Stomach smooth muscle (tissue), 2 donors: ENCODE results near the gene DENND5A.
"Not testable (repeated sequence)": the region's sequence is repeated elsewhere in the genome, so short reads cannot be mapped to it uniquely, and the experiment has no call there.

Experiments
- H3K27ac ChIP-seq: one replicate; pipeline ENCODE4 v1.7.0; 2013; ENCODE audit warnings: mild to moderate bottlenecking, low read length, inconsistent platforms
- H3K27me3 ChIP-seq, 2 donors: one replicate each; pipeline ENCODE4 v1.7.0; 2013; ENCODE audit warnings: low read length in 2 of 2; ENCODE audit not compliant: insufficient read depth in 2 of 2, control insufficient read depth in 1 of 2
- H3K36me3 ChIP-seq, 2 donors: one replicate each; pipeline ENCODE4 v1.7.0; 2013; ENCODE audit warnings: low read length in 2 of 2; ENCODE audit not compliant: control insufficient read depth in 2 of 2, insufficient read depth in 2 of 2
- H3K4me1 ChIP-seq: one replicate; pipeline ENCODE4 v1.7.0; 2013; ENCODE audit warnings: low read length; ENCODE audit not compliant: control insufficient read depth, insufficient read depth
- H3K4me3 ChIP-seq, 2 donors: one replicate each; pipeline ENCODE4 v1.7.0; 2013; ENCODE audit warnings: low read length in 2 of 2
- H3K9ac ChIP-seq, 2 donors: one replicate each; pipeline ENCODE4 v1.7.0; 2013; ENCODE audit warnings: low read length in 2 of 2, mild to moderate bottlenecking in 1 of 2
- H3K9me3 ChIP-seq, 2 donors: one replicate each; pipeline ENCODE4 v1.7.0; 2013; ENCODE audit warnings: low read length in 2 of 2; ENCODE audit not compliant: control insufficient read depth in 2 of 2
- donor health status: healthy.
- donor health status: Pancreatic carcinoma.

Gene DENND5A

DNA sequence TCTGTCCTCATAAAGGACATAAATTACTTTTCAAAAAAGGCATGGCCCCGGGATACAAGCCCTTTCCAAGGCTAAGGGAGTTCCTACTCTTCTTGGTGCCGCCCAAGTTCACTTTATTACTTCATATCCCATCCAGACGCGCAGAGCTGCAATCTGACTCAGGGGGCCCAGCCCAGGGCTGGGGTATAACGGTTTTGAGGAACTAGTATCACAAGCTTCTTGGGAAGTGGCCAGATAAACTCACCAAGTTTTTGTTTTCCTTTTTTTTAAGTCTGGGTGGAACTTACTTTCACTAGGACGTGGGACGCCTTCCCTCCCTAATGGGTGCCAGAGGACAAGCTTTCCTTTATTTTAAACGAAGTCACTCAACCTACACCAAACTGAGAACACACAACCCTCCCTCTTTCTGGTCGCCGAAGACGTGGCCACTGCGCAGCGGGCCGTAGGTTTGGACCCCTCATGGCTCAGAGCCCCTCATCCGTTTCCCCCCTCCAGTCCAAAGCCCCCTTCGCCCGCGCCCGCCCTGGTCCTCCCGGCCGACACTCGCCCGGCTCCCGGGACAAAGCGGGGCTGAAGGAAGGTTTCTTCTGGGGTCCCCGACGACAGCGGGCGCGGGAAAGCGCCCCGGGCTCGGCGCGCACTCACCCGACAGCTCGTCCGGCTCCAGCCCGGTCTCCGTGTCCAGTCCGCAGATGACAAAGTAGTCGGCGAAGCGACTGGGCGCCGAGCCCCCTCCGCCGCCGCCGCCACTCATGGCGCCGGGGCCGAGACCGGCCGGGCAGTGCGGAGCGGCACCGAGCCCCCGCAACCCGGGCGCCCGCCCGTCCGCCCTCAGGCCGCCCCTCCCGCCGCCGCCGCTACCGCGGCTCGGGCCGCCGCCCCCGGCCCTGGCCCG lies 587 bp downstream of the DENND5A start:
- Histone ChIP-seq H3K9ac (peak overlapping the region; percentile 90 to 95), H3K36me3 (no peaks in the 10 kb centered on the region), H3K4me3 (peak overlapping the region; percentile 87 to 93), H3K9me3 (no peaks in the 10 kb centered on the region), H3K27ac (peak overlapping the region; percentile 92), H3K27me3 (no peaks in the 10 kb centered on the region), H3K4me1 (peaks cover 8% of the 10 kb centered on the region)

DNA sequence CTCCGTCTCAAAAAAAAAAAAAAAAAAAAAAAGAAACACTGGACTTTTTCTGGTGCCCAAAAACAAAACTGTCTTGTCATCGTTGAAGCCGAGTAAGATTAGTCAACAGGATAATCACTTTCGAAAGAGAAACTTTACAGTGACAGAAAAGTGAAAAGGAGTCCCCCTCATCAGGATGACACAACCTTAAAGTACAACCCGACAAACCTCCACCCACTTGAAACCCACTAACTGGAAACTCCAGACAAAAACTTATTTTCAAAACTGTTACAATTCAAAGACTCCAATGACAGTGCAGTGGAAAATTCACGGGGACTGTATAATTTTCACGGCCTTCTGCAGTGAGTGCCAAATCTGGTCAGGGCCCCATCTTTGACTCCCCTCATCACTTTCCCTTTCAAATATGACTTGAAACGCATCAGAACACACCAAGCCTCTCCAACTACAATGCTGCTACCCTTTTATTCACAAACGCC lies 1.3 kb downstream of the DENND5A start:
- Histone ChIP-seq H3K36me3 (no peaks in the 10 kb centered on the region), H3K9me3 (no peaks in the 10 kb centered on the region), H3K4me1 (peaks cover 8% of the 10 kb centered on the region), H3K27ac (peak overlapping the region; percentile 92), H3K4me3 (peak overlapping the region; percentile 87 to 93), H3K9ac (peak overlapping the region; percentile 90 to 95), H3K27me3 (no peaks in the 10 kb centered on the region)

DNA sequence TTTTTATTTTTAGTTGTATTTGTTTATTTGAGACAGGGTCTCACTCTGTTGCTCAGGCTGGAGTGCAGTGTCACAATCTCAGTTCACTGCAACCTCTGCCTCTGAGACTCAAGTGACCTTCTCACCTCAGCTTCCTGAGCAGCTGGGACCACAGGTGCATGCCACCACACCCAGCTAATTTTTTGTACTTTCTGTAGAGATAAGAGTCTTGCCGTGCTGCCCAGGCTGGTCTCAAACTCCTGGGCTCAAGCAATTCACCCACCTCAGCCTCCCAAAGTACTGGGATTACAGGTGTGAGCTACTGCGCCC lies 4.4 kb downstream of the DENND5A start:
- H3K4me1 ChIP-seq, H3K27ac ChIP-seq, H3K27me3 ChIP-seq, H3K36me3 ChIP-seq, H3K9ac ChIP-seq, H3K9me3 ChIP-seq, H3K4me3 ChIP-seq: not testable (repeated sequence)

DNA sequence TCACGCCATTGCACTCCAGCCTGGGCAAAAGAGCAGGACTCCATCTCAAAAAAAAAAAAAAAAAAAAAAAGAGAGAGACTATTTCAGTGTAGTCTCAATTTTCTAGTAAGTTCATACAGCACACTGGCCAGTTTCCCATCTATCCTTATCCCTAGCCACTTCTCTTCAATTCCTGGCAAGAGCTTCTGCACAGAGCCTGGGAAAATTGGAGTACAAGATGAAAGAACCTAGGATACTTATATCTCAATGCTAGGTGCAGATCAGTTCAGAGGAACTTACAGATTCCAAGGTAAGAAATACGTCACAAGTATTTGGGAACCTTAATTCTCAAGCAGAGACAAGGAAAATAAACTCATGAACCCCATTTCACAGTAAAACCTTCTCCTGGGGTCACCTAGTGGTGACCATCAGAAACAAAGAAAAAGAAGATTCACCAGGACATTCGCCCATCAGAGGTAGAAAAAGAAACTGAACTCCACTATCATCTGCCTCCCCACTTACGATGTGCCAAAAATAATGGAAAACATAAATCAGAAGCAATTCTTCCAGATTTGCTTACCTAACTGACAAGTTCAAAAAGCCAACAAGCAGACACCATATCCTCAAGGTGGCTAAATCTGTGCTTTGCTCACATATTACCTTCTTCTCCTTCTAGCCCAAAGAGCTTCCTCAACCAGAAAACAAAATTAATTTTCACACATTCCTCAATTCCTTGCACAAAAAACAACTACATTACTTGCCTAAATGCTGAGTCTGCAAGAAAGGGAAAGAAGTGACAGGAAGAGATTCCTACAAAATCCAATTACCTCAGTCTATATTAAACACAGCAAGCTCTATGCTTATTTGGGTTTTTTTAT lies 4.9 kb downstream of the DENND5A start:
- no peaks in the 10 kb centered on the region for H3K4me1 ChIP-seq
- H3K27me3 ChIP-seq = no peaks in the 10 kb centered on the region
- H3K36me3 ChIP-seq = no peaks in the 10 kb centered on the region
- no peak overlapping the region for H3K9ac ChIP-seq
- H3K27ac ChIP-seq = no peak overlapping the region
- H3K9me3 ChIP-seq = no peaks in the 10 kb centered on the region
- H3K4me3 ChIP-seq = no peak overlapping the region

DNA sequence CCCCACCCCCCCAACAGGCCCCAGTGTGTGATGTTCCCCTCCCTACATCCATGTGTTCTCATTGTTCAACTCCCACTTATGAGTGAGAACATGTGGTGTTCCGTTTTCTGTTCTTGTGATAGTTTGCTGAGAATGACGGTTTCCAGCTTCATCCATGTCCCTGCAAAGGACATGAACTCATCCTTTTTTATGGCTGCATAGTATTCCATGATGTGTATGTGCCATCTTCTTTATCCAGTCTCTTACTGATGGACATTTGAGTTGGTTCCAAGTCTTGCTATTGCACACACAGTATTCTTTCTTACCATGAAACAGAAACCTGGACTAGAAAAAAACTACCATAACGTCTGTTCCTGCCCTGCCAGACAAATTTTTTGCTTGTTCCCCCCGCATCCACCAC lies 6.9 kb downstream of the DENND5A start:
- H3K27ac ChIP-seq, H3K36me3 ChIP-seq, H3K9ac ChIP-seq, H3K27me3 ChIP-seq, H3K9me3 ChIP-seq, H3K4me1 ChIP-seq, H3K4me3 ChIP-seq: not testable (repeated sequence)

DNA sequence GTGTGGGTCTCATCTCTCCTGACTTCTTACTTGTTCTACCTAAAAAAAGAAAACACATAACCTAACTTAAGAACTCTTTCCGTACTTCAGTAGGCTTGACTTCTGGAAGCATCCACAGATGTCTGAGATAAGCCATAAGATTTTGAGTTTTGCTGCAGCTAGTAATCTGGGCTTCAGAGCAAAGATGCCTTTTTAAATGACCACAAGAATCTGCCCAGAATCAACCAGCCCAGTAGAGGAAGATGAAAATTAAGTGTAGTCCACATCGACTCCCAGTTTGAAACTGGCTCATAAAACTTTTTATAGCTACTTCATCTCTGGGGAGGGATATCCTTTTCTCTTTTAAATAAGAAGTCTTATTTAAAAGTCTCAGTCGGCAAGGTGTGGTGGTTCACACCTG lies 10.7 kb downstream of the DENND5A start:
- no peaks in the 10 kb centered on the region for H3K36me3 ChIP-seq
- H3K4me1 ChIP-seq = no peaks in the 10 kb centered on the region
- no peaks in the 10 kb centered on the region for H3K27me3 ChIP-seq
- no peak overlapping the region for H3K27ac ChIP-seq
- H3K9me3 ChIP-seq = no peaks in the 10 kb centered on the region
- H3K9ac ChIP-seq = no peak overlapping the region
- H3K4me3 ChIP-seq = no peak overlapping the region

DNA sequence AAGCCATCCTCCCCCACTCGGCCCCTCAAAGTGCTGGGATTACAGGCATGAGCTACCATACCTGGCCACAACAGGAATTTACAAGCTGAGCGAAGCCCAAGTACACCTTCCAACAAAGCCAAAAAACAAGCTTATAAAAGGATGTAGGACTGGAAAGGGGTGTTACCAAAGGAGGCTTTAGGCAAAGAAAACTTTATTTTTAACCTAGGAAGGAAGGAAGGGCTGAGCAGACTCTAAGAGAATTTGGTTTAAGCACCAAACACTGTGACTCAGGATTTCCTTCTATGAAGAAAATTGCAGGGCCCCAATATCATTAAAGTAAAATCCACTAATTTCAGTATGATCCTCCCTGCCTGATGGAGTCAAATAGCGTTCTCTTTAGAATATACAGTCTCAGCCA lies 12.1 kb downstream of the DENND5A start:
- H3K9me3 ChIP-seq = no peaks in the 10 kb centered on the region
- H3K4me3 ChIP-seq = no peak overlapping the region
- H3K27me3 ChIP-seq = no peaks in the 10 kb centered on the region
- no peaks in the 10 kb centered on the region for H3K36me3 ChIP-seq
- no peak overlapping the region for H3K27ac ChIP-seq
- no peaks in the 10 kb centered on the region for H3K4me1 ChIP-seq
- no peak overlapping the region for H3K9ac ChIP-seq

DNA sequence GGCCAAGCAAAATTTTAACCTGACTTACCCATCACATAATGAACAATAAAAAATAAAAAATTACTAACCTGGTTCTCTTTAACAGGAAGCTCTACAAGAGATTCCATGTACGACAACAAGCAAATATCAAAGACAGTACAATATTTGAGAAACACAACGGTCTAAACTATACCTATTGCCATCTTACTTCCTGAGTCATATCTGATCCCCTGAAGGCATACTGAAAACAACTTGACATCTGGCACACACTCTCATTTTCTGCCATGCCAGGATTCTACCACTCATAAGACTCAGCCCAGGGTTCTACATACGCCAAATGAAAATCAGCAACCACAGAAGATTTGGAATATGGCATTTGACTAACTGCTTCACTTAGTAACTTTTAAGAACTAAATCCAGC lies 13.8 kb downstream of the DENND5A start:
- Histone ChIP-seq H3K27ac (no peak overlapping the region), H3K4me1 (no peaks in the 10 kb centered on the region)

DNA sequence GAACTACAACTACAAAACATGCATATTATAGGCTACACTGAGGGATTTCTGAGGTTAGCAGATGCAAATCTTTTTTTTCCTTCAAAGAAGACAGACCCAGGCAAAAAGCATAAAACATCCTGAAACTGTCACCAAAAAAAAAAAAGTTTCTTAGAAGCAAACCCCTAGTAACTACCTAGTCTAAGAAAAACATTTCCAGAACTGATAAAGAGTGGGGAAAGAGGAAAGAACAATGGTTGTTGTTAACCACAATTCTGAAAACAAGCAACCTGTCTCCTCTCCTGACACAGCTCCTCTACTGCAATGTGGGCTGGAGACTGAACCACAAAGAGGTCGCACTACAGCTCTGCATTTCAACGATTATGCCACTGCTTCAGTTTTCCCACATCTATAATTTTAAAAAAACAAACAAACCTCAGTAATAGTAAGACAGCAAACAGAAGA lies 15.0 kb downstream of the DENND5A start:
- H3K4me3 ChIP-seq = no peak overlapping the region
- H3K4me1 ChIP-seq = no peaks in the 10 kb centered on the region
- H3K9ac ChIP-seq = peak overlapping the region in 1 of 2 donors; percentile 29
- H3K27me3 ChIP-seq = no peaks in the 10 kb centered on the region
- H3K9me3 ChIP-seq = no peaks in the 10 kb centered on the region
- H3K27ac ChIP-seq = no peak overlapping the region
- H3K36me3 ChIP-seq = no peaks in the 10 kb centered on the region

More for the DNA sequence above, 13.8 kb downstream of the DENND5A start:
- H3K36me3 ChIP-seq = no peaks in the 10 kb centered on the region
- H3K9me3 ChIP-seq = no peaks in the 10 kb centered on the region
- H3K9ac ChIP-seq = no peak overlapping the region
- no peak overlapping the region for H3K4me3 ChIP-seq
- no peaks in the 10 kb centered on the region for H3K27me3 ChIP-seq

DNA sequence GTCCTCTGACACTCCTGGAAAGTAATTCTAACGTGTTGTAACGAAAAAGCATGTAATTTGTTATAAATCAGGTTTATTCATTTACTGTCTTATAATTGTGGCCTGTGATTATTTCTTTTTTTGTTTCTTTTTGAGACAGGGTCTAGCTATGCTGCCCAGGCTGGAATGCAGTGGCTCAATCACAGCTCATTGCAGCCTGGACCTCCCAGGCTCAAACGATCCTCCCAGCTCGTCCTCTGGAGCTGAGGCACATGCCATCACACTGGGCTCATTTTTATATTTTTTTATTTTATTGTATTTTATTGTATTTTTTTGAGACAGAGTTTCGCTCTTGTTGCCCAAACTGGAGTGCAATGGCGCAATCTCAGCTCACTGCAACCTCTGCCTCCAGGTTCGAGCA lies 15.9 kb downstream of the DENND5A start:
- H3K9me3 ChIP-seq = no peaks in the 10 kb centered on the region
- no peaks in the 10 kb centered on the region for H3K4me1 ChIP-seq
- H3K27me3 ChIP-seq = no peaks in the 10 kb centered on the region
- H3K9ac ChIP-seq = no peak overlapping the region
- no peak overlapping the region for H3K27ac ChIP-seq
- no peaks in the 10 kb centered on the region for H3K36me3 ChIP-seq
- no peak overlapping the region for H3K4me3 ChIP-seq
